Body of pancreas (tissue), 4 donors: ENCODE data around the gene ZFP62. TPM values are rescaled to one million over a fixed set of nuclear protein-coding genes. Genes with fewer than 3 reads are reported as not detected.

Experiments
- ATAC-seq: fragments of 150-250 bp; one replicate; pipeline ENCODE4 v1.9.1; 2016
- DNase-seq, 4 donors: peaks; one replicate each; pipeline ENCODE4 v3.0.0-alpha.2; 2019
- H3K27ac ChIP-seq, 4 donors: fragments of 200-600 bp; sonication (generic); 1 replicate in 3 of 4; 2 replicates in 1 of 4; pipeline versions ENCODE4 v1.5.1 to v1.6.1; 2016 to 2019; ENCODE audit warnings: mild to moderate bottlenecking in 1 of 4, mixed read lengths in 1 of 4, moderate library complexity in 1 of 4
- H3K27me3 ChIP-seq, 2 donors: fragments of 200-600 bp; sonication (generic); one replicate each; pipeline ENCODE4 v1.6.0; 2016; ENCODE audit warnings: mild to moderate bottlenecking in 1 of 2
- H3K36me3 ChIP-seq, 2 donors: fragments of 200-600 bp; sonication (generic); replicated peaks in 1 of 2; 2 replicates each; pipeline ENCODE4 v1.5.1; 2016; ENCODE audit warnings: low read depth in 2 of 2; ENCODE audit not compliant: insufficient read depth in 1 of 2
- H3K4me1 ChIP-seq: fragments of 200-600 bp; sonication (generic); one replicate; pipeline ENCODE4 v1.6.0; 2016
- H3K4me3 ChIP-seq, 2 donors: fragments of 200-600 bp; sonication (generic); 1 replicate in 1 of 2; 2 replicates in 1 of 2; pipeline ENCODE4 v1.5.1; 2016 to 2019
- H3K9me3 ChIP-seq, 3 donors: fragments of 200-600 bp; sonication (generic); 1 replicate in 2 of 3; 2 replicates in 1 of 3; pipeline ENCODE4 v1.5.1; 2016
- CTCF ChIP-seq, 7 experiments: fragments of 450-650 bp in 4 of 7; fragments of 200-600 bp in 3 of 7; sonication (generic) in 3 of 7; IDR thresholded peaks; one replicate each; pipeline ENCODE4 v1.5.1; 2016 to 2019; ENCODE audit warnings: antibody characterized with exemption in 7 of 7
- POLR2A ChIP-seq, 3 donors: fragments of 450-650 bp; IDR thresholded peaks; one replicate each; pipeline ENCODE4 v1.6.1; 2016; ENCODE audit warnings: antibody characterized with exemption in 3 of 3, mild to moderate bottlenecking in 2 of 3
- WGBS, 2 donors: methylation state at CpG; one replicate each; pipeline ENCODE4 v1.1.5; 2017; 5-methylcytosine and 5-hydroxymethylcytosine counted together
- intact Hi-C: fragments of 100-400 bp; cut with DNase I; formaldehyde crosslinking; loops from one replicate; pipeline ENCODE4 v1.15.1; 2023
- total RNA-seq, 2 donors: library from RNA; depleted of rRNA; stranded (reverse); fragments of >200 nt; gene quantifications; one replicate each; pipeline ENCODE4 v1.1.0, GENCODE V29; 2016

Gene ZFP62
- total RNA-seq, 2 donors from 2014 or later: 17.1 to 24.6 TPM

- H3K27ac ChIP-seq: peak overlapping the region; percentile 23 to 76 (median 55)
- peaks cover 45% of the 10 kb centered on the region for H3K4me1 ChIP-seq
- intact Hi-C loops: no loop called here
- no peaks in the 10 kb centered on the region for H3K27me3 ChIP-seq
- DNase-seq (no peak), ATAC-seq (no peak)
- no peaks in the 10 kb centered on the region for H3K36me3 ChIP-seq
- TF ChIP-seq CTCF (IDR thresholded peaks at IDR 0.05): no peak
- peak in 1 of 3 donors; percentile 15 for TF ChIP-seq POLR2A (IDR thresholded peaks at IDR 0.05)
- no peaks in the 10 kb centered on the region for H3K9me3 ChIP-seq
- no peak overlapping the region for H3K4me3 ChIP-seq
- 47 to 62% methylated on average over 13 of the region's 13 CpGs for WGBS, 2 donors
Measured at GRCh38 chr5:180816608-180817534, 44.2 kb downstream of the ZFP62 start.

- H3K9me3 ChIP-seq: no peaks in the 10 kb centered on the region
- no peak overlapping the region for H3K4me3 ChIP-seq
- intact Hi-C loops: no loop called here
- peaks cover 51% of the 10 kb centered on the region for H3K4me1 ChIP-seq
- ATAC-seq (no peak), DNase-seq (peak in 1 of 4 donors; percentile 22)
- no peaks in the 10 kb centered on the region for H3K36me3 ChIP-seq
- WGBS, 2 donors: 75 to 81% methylated on average over 9 of the region's 9 CpGs
- TF ChIP-seq POLR2A (IDR thresholded peaks at IDR 0.05) (peak in 2 of 3 donors; percentile 23 to 70), CTCF (IDR thresholded peaks at IDR 0.05) (no peak)
- H3K27me3 ChIP-seq: no peaks in the 10 kb centered on the region
- peak overlapping the region in 1 of 4 donors; percentile 76 for H3K27ac ChIP-seq
Measured at GRCh38 chr5:180815293-180815917, 45.7 kb downstream of the ZFP62 start.

- Histone ChIP-seq H3K27me3 (no peaks in the 10 kb centered on the region), H3K4me3 (no peak overlapping the region), H3K9me3 (no peaks in the 10 kb centered on the region), H3K36me3 (no peaks in the 10 kb centered on the region), H3K4me1 (peaks cover 51% of the 10 kb centered on the region), H3K27ac (no peak overlapping the region)
- TF ChIP-seq CTCF (IDR thresholded peaks at IDR 0.05) (no peak), POLR2A (IDR thresholded peaks at IDR 0.05) (no peak)
- ATAC-seq (no peak), DNase-seq (peak in 1 of 4 donors; percentile 2)
- 68 to 72% methylated on average over 5 of the region's 5 CpGs for WGBS, 2 donors
- intact Hi-C loops: no loop called here
Measured at GRCh38 chr5:180813420-180813819, 47.7 kb downstream of the ZFP62 start.

GRCh38 chr5:180811623-180812124 lies 49.4 kb downstream of the ZFP62 start:
- intact Hi-C loops: no loop called here
- ATAC-seq (no peak), DNase-seq (no peak)
- Histone ChIP-seq H3K4me1 (peaks cover 51% of the 10 kb centered on the region), H3K9me3 (no peaks in the 10 kb centered on the region), H3K27me3 (no peaks in the 10 kb centered on the region), H3K27ac (peak overlapping the region; percentile 92 to 99 (median 94)), H3K4me3 (no peak overlapping the region), H3K36me3 (no peaks in the 10 kb centered on the region)
- 56 to 64% methylated on average over 10 of the region's 10 CpGs for WGBS, 2 donors
- TF ChIP-seq POLR2A (IDR thresholded peaks at IDR 0.05) (no peak), CTCF (IDR thresholded peaks at IDR 0.05) (no peak)
